GM21786 (cell line): ENCODE measurements around the gene BBS9.
"Not testable (repeated sequence)": the region's sequence is repeated elsewhere in the genome, so short reads cannot be mapped to it uniquely, and the experiment has no call there.

Experiments
- ATAC-seq: cut with Tn5 transposase; IDR thresholded peaks from one replicate; pipeline ENCODE4 v1.9.1; 2021; ENCODE audit not compliant: unreplicated experiment

BBS9 gene

GRCh38 chr7:33193308-33193864 is 64.0 kb downstream of the BBS9 start:
- ATAC-seq: peak; percentile 49

DNA sequence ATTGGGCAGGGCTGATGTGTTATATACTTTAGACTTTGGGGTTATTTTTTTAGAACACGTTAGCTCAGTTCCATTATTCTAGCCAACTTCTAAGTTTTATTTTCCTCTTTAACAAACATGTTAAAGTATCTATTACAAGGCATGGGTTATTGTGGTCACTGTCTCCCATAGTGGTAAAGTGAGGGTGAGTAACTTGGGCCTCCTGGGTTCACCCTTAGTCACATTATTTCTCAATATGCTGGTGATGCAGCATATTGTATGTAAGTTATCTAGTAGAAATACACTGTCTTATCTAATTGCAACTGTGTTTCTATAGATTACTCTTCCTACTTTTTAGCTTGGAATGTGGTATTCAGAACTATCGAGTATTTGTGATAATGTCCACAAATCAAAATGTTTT is 65.9 kb downstream of the BBS9 start:
- no peak for ATAC-seq

DNA sequence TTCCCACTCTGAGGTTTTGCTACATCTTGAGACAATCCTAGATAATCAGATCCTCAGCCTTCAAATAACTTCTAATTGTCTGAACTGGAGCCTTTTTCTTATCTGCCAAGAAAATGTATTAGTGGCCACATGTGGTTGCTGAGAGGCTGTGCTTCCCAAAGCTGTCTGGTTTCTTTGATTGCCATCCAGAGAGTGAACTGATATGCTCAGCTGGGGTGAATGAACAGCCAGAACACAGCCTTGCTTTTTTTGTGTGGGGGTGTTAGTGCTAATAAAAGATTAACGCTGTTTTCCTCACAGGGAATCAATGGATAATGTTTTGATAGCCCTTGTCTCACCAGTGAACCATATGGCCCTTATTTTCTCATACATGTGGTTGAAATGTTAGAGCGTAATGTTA is 66.9 kb downstream of the BBS9 start:
- no peak for ATAC-seq

DNA sequence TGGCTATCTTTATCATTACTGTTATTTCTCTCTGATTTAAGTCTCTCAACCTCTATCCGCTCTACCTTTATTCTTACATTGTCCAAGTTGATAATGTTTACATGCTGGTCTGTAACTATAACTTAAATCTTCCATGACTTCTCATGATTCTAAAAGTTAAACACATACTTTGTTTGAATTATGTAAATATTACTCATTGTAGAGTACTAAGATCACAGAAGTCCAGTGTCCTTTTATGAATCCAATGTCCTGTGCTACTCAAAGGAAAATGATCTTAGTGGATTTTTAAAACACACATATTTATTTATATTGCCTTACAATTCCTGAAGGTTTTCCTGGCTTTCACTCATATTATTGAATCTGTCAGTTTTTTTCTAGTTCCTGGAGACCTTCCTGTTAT is 70.9 kb downstream of the BBS9 start:
- no peak for ATAC-seq

- ATAC-seq: no peak
Measured at GRCh38 chr7:33201821-33202220, 72.5 kb downstream of the BBS9 start.

GRCh38 chr7:33210958-33211357 is 81.6 kb downstream of the BBS9 start:
- no peak for ATAC-seq

DNA sequence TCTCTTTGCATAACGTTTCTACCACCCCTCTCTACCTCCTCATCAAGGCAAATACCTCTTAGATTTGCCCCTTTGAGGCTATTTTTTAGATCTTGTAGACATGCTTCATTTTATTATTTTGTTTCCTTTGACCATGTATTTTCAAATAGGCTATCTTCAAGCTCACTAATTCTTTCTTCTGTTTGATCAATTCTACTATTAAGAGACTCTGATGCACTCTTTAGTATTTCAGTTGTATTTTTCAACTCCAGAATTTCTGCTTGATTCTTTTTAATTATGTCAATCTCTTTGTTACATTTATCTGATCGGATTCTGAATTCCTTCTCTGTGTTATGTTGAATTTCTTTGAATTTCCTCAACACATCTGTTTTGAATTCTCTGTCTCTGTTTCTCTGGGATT is 82.8 kb downstream of the BBS9 start:
- no peak for ATAC-seq

DNA sequence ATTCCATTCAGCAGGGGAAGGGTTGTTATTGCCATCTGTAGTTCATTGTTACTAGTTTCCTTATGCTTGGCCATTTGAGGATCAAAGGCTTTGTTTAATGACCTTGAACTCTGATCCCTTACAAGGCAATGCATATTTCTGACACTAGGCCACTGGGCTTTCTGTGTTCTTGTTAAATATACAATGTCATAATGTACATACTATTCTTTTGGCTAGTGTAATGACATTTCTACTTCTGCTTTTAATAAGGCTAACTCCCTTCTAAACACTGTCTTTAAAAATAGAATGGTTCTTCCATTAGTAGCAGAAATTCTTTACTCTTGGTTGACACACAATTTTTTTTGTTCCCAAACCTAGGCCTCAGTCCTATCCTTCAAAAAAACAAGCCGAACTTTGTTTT is 86.6 kb downstream of the BBS9 start:
- ATAC-seq: no peak

GRCh38 chr7:33217595-33217994 is 88.2 kb downstream of the BBS9 start:
- no peak for ATAC-seq

DNA sequence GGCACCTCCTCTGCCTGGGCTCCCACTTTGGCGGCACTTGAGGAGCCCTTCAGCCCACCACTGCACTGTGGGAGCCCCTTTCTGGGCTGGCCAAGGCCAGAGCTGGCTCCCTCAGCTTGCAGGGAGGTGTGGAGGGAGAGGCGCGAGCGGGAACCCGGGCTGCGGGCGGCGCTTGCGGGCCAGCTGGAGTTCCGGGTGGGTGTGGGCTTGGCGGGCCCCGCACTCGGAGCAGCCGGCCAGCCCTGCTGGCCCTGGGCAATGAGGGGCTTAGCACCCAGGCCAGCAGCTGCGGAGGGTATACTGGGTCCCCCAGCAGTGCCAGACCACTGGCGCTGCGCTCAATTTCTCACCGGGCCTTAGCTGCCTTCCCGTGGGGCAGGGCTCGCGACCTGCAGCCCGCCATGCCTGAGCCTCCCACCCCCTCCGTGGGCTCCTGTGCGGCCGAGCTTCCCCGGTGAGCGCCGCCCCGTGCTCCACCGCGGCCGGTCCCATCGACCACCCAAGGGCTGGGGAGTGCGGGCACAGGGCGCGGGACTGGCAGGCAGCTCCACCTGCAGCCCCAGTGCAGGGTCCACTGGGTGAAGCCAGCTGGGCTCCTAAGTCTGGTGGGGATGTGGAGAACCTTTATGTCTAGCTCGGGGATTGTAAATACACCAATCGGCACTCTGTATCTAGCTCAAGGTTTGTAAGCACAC is 89.6 kb downstream of the BBS9 start:
- not testable (repeated sequence) for ATAC-seq

GRCh38 chr7:33220231-33220630 is 90.9 kb downstream of the BBS9 start:
- ATAC-seq: no peak

- ATAC-seq: no peak
Measured at GRCh38 chr7:33221390-33221789, 92.0 kb downstream of the BBS9 start.

DNA sequence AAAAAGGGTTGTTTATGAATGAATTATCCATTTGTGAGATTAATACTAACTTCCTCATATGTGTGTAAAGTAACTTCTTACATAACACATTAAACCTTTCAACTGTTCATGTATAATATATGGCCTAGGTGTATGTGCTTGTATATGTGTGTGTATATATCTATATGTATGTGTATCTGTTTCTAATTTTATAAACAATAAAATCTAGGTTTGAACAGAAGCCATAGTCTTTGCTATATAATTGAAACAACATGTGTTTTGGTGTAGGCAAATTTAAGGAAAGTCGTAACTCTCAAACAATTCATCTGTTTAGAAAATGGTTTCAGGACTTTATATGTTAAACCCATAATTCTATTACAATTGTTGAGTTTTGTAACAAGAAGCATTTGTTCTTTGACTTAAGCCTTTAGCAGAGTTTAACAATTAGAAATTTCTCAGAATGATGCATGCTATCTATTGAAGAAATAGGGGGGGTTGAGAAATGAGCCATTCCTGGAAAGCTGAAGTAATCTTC is 103.3 kb downstream of the BBS9 start:
- ATAC-seq: no peak

DNA sequence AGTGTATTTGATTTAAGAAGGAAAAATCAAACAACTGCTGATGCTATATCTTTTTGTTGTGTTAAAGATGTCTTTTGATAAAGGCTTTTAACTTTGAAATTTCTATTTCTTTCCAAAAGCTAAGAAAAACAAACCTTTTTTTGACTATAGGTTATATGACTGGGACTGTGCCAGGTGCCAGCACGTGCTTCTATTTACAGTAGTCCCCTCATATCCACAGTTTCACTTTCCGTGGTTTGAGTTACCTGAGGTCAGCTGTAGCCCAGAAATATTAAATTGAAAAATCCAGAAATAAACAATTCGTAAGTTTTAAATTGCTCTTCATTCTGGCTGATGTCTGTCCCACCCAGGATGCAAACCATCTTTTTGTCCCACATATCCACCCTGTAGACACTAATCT is 104.3 kb downstream of the BBS9 start:
- no peak for ATAC-seq

DNA sequence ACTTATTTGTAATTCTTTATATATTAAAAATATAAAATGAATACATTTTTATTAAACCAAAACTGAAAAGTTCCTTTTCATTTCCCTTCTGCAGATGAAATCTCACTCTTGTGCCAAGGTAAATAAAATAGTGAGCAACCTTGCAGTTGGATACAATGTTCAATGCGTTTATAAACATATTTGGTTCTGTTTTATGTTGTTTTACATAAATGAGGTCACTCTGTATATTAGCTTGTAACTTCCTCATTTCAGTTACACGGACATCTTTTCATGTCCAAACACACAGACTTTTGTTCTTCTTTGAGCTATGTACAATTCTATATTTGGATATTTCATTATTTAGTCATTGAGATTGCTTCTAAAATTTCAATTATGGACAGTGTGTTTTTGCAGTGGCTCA is 107.7 kb downstream of the BBS9 start:
- ATAC-seq: no peak

GRCh38 chr7:33243319-33243881 is 114.0 kb downstream of the BBS9 start:
- no peak for ATAC-seq

GRCh38 chr7:33248671-33249070 is 119.3 kb downstream of the BBS9 start:
- ATAC-seq: no peak

GRCh38 chr7:33250421-33250871 is 121.1 kb downstream of the BBS9 start:
- no peak for ATAC-seq

GRCh38 chr7:33251301-33251700 is 121.9 kb downstream of the BBS9 start:
- no peak for ATAC-seq

DNA sequence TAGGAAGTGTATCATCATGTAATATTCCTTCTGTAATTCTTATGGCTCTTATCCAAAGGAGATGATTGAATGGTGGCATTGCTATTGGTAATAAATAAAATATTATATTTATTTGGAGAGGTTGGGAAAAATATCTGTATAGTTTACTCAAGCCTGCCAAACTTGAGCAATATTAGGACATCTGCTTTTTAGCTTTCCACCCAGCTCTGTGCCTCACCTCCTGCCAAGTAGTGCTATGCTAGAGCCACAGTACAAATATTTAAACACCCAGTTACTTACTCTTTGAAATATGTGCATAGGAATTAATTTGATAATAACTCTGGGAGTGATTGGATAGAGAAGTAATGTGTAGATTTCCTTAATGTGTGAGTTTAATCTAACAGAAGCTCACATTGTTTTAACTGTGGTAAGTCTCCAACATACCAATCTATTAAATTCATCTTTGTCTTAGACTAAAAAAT is 129.2 kb downstream of the BBS9 start:
- ATAC-seq: no peak

GRCh38 chr7:33261585-33261984 is 132.2 kb downstream of the BBS9 start:
- no peak for ATAC-seq

DNA sequence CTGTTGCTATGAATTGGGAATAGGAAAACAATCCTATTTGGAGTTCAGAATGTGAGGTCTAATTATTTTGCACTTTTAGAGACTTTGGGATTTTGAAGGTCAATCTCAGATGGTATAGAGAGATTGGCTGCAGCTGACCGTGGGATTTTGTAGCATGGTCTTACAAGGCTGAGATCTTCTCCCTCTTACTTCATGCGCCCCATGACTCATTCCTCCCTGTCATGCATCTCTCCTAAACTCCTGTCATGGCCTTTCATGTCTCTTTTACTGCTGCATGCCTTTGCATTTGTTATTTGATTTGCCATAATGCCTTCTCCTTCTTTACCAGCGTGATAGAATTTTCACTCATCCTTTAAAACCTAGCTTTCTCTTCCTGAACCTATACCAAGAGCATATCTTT is 133.1 kb downstream of the BBS9 start:
- ATAC-seq: no peak
